ENCODE data around the gene CHPF2. TPM values are rescaled to one million over a fixed set of nuclear protein-coding genes. Genes with fewer than 3 reads are reported as not detected.

Gene CHPF2
- total RNA-seq, 3 donors from 2014 or later, result 24.5 to 40.6 (median 38.3) TPM

GRCh38 chr7:151281686-151282085, 49.4 kb downstream of the CHPF2 start:
- Histone ChIP-seq H3K9me3 (no peaks in the 10 kb centered on the region), H3K36me3 (no peaks in the 10 kb centered on the region), H3K4me3 (no peak overlapping the region), H3K4me1 (peaks cover 0 to 5% of the 10 kb centered on the region in 2 donors), H3K27ac (no peak overlapping the region), H3K27me3 (peaks cover 0 to 2% of the 10 kb centered on the region in 2 donors)
- DNase-seq (ENCODE audit: low spot score in 2 of 2), result no peak
- TF ChIP-seq CTCF (IDR thresholded peaks at IDR 0.05), result no peak
- no peak for TF ChIP-seq POLR2A (IDR thresholded peaks at IDR 0.05)
- TF ChIP-seq POLR2AphosphoS5 (IDR thresholded peaks at IDR 0.05), result no peak
- intact Hi-C loops (cut with DNase I; ENCODE audit: low total_unique reads), result no loop called here

GRCh38 chr7:151282111-151282510, 49.8 kb downstream of the CHPF2 start:
- intact Hi-C loops (cut with DNase I; ENCODE audit: low total_unique reads), result no loop called here
- Histone ChIP-seq H3K27me3 (peaks cover 0 to 2% of the 10 kb centered on the region in 2 donors), H3K4me1 (peaks cover 0 to 5% of the 10 kb centered on the region in 2 donors), H3K4me3 (no peak overlapping the region), H3K9me3 (no peaks in the 10 kb centered on the region), H3K36me3 (no peaks in the 10 kb centered on the region), H3K27ac (no peak overlapping the region)
- TF ChIP-seq POLR2AphosphoS5 (IDR thresholded peaks at IDR 0.05), result no peak
- no peak for TF ChIP-seq POLR2A (IDR thresholded peaks at IDR 0.05)
- no peak for TF ChIP-seq CTCF (IDR thresholded peaks at IDR 0.05)
- DNase-seq (ENCODE audit: low spot score in 2 of 2), result no peak

- DNase-seq (ENCODE audit: low spot score in 2 of 2), result no peak
- intact Hi-C loops (cut with DNase I; ENCODE audit: low total_unique reads), result no loop called here
- TF ChIP-seq POLR2AphosphoS5 (IDR thresholded peaks at IDR 0.05) (no peak), CTCF (IDR thresholded peaks at IDR 0.05) (no peak), POLR2A (IDR thresholded peaks at IDR 0.05) (no peak)
- H3K9me3 ChIP-seq, result no peaks in the 10 kb centered on the region
- H3K4me1 ChIP-seq, result no peaks in the 10 kb centered on the region
- H3K27ac ChIP-seq, result no peak overlapping the region
- H3K4me3 ChIP-seq, result no peak overlapping the region
- H3K27me3 ChIP-seq, result peaks cover 0 to 2% of the 10 kb centered on the region in 2 donors
- H3K36me3 ChIP-seq, result no peaks in the 10 kb centered on the region
Measured at GRCh38 chr7:151283302-151283701, 51.0 kb downstream of the CHPF2 start.

- no peaks in the 10 kb centered on the region for H3K9me3 ChIP-seq
- DNase-seq (ENCODE audit: low spot score in 2 of 2), result no peak
- H3K4me3 ChIP-seq, result no peak overlapping the region
- H3K4me1 ChIP-seq, result no peaks in the 10 kb centered on the region
- H3K27ac ChIP-seq, result no peak overlapping the region
- no peaks in the 10 kb centered on the region for H3K36me3 ChIP-seq
- no peak for TF ChIP-seq POLR2AphosphoS5 (IDR thresholded peaks at IDR 0.05)
- TF ChIP-seq CTCF (IDR thresholded peaks at IDR 0.05), result no peak
- no peak for TF ChIP-seq POLR2A (IDR thresholded peaks at IDR 0.05)
- intact Hi-C loops (cut with DNase I; ENCODE audit: low total_unique reads), result no loop called here
- no peaks in the 10 kb centered on the region for H3K27me3 ChIP-seq
Measured at GRCh38 chr7:151286148-151286547, 53.9 kb downstream of the CHPF2 start.

Other genes with a start within 250 kb of the CHPF2 start
- gene NOS3, start 241.5 kb upstream of the CHPF2 start, total RNA-seq, result 10 to 100 TPM in 1 of 3 donors, 1 to 10 TPM in 2; 3.8 to 35.1 (median 5.1) TPM
- 1 to 10 TPM in 1 of 3 donors, under 1 TPM in 1, not detected in 1; 0.44 to 2.0 TPM for gene ATG9B, start 208.0 kb upstream of the CHPF2 start, total RNA-seq
- gene ABCB8, start 204.0 kb upstream of the CHPF2 start, total RNA-seq, result 10 to 100 TPM; 14.7 to 19.3 (median 17.6) TPM
- gene ASIC3, start 184.0 kb upstream of the CHPF2 start, total RNA-seq, result 1 to 10 TPM; 1.3 to 3.3 (median 2.3) TPM
- gene CDK5, start 174.6 kb upstream of the CHPF2 start, total RNA-seq, result 1 to 10 TPM; 5.2 to 8.8 (median 8.6) TPM
- 100 to 1,000 TPM in 1 of 3 donors, 10 to 100 TPM in 2; 83.2 to 101 (median 92.8) TPM for gene SLC4A2, start 172.9 kb upstream of the CHPF2 start, total RNA-seq
- gene FASTK, start 151.7 kb upstream of the CHPF2 start, total RNA-seq, result 10 to 100 TPM; 45.6 to 63.5 (median 60.0) TPM
- gene TMUB1, start 149.0 kb upstream of the CHPF2 start, total RNA-seq, result 10 to 100 TPM; 32.1 to 36.1 (median 35.0) TPM
- 10 to 100 TPM; 47.2 to 58.1 (median 55.1) TPM for gene AGAP3, start 146.0 kb upstream of the CHPF2 start, total RNA-seq
- gene GBX1, start 64.8 kb upstream of the CHPF2 start, total RNA-seq, result not detected
- gene ASB10, start 45.2 kb upstream of the CHPF2 start, total RNA-seq, result not detected
- not detected for gene H2BK1, start 22.0 kb upstream of the CHPF2 start, total RNA-seq
- gene ABCF2, start 5.3 kb upstream of the CHPF2 start, total RNA-seq, result 10 to 100 TPM; 35.6 to 58.7 (median 42.2) TPM
- gene SMARCD3, start 16.2 kb downstream of the CHPF2 start, total RNA-seq, result 10 to 100 TPM; 21.3 to 69.5 (median 43.5) TPM
- gene NUB1, start 109.3 kb downstream of the CHPF2 start, total RNA-seq, result 10 to 100 TPM; 61.9 to 71.7 (median 62.7) TPM
- gene WDR86, start 177.6 kb downstream of the CHPF2 start, total RNA-seq, result 10 to 100 TPM; 15.5 to 61.5 (median 57.0) TPM
- 1 to 10 TPM in 1 of 3 donors, under 1 TPM in 1, not detected in 1; 0.98 to 1.3 TPM for gene CRYGN, start 207.7 kb downstream of the CHPF2 start, total RNA-seq

Measured in breast epithelium (tissue), 4 donors.